IMR-90 (cell line): ENCODE measurements around the gene MKS1. TPM values are rescaled to one million over a fixed set of nuclear protein-coding genes. Genes with fewer than 3 reads are reported as not detected.

Experiments used
- ATAC-seq: fragments of 200-7000 bp; cut with Tn5 transposase; 2 replicates; pipeline ENCODE4 v1.9.1; 2020; ENCODE audit warnings: low read depth, mild to moderate bottlenecking, moderate library complexity
- BruUV-seq: library from RNA; stranded (reverse); fragments of 400-500 nt; replicated peaks from 2 replicates; lab custom pipeline; 2021; lab: Mats Ljungman, UMichigan
- CTCF ChIA-PET: fragments of 300-600 bp; formaldehyde crosslinking; extraction: SDS; loops from one replicate; lab custom pipeline; 2021; ENCODE audit warnings: antibody characterized with exemption; lab: Yijun Ruan, JAX
- POLR2A ChIA-PET: fragments of 300-600 bp; sonication (Branson Sonifier 250); formaldehyde crosslinking; loops from one replicate; lab custom pipeline; 2022; ENCODE audit warnings: antibody characterized with exemption; ENCODE audit not compliant: unreplicated experiment; lab: Charles Lee
- DNase-seq: peaks from one replicate; pipeline ENCODE4 v3.0.0; 2013
- H2AFZ ChIP-seq: replicated peaks from 2 replicates; pipeline ENCODE3; 2013; ENCODE audit warnings: low read length, mild to moderate bottlenecking; ENCODE audit not compliant: poor library complexity
- H2AK5ac ChIP-seq: 2 replicates; pipeline ENCODE4 v1.6.1; 2013; ENCODE audit warnings: low read depth, low read length, inconsistent platforms
- H2AK9ac ChIP-seq: replicated peaks from 2 replicates; pipeline ENCODE3; 2013; ENCODE audit warnings: mild to moderate bottlenecking, low read depth, low read length, moderate library complexity; ENCODE audit not compliant: poor library complexity
- H2BK120ac ChIP-seq: 2 replicates; pipeline ENCODE4 v1.6.1; 2013; ENCODE audit warnings: low read depth, low read length, inconsistent platforms
- H2BK15ac ChIP-seq: 3 replicates; pipeline ENCODE4 v1.6.1; 2013; ENCODE audit warnings: low read depth, low read length, inconsistent platforms
- H2BK20ac ChIP-seq: 2 replicates; pipeline ENCODE4 v1.6.1; 2013; ENCODE audit warnings: low read depth, mild to moderate bottlenecking, inconsistent platforms, low read length, moderate library complexity
- H2BK5ac ChIP-seq: 2 replicates; pipeline ENCODE4 v1.6.1; 2013; ENCODE audit warnings: mild to moderate bottlenecking, low read depth, low read length, inconsistent platforms; ENCODE audit not compliant: poor library complexity, severe bottlenecking
- H3K14ac ChIP-seq: replicated peaks from 2 replicates; pipeline ENCODE4 v1.6.1; 2013; ENCODE audit warnings: low read depth, low read length, inconsistent platforms
- H3K18ac ChIP-seq: 2 replicates; pipeline ENCODE4 v1.6.1; 2013; ENCODE audit warnings: low read depth, low read length, control low read depth
- H3K23ac ChIP-seq: 2 replicates; pipeline ENCODE4 v1.6.1; 2013; ENCODE audit warnings: low read depth, low read length, inconsistent platforms
- H3K27ac ChIP-seq: 2 replicates; pipeline ENCODE4 v1.5.1; 2013; ENCODE audit warnings: mild to moderate bottlenecking, control low read depth, low read length; ENCODE audit not compliant: insufficient read depth
- H3K27me3 ChIP-seq: 2 replicates; pipeline ENCODE4 v1.6.1; 2013; ENCODE audit warnings: low read length; ENCODE audit not compliant: control insufficient read depth, insufficient read depth
- H3K36me3 ChIP-seq: 2 replicates; pipeline ENCODE4 v1.6.1; 2013; ENCODE audit warnings: low read length, mixed read lengths; ENCODE audit not compliant: control insufficient read depth, insufficient read depth
- H3K4ac ChIP-seq: 2 replicates; pipeline ENCODE4 v1.6.1; 2013; ENCODE audit warnings: low read depth, low read length, inconsistent platforms
- H3K4me1 ChIP-seq: 2 replicates; pipeline ENCODE4 v1.6.1; 2013; ENCODE audit warnings: low read length, mixed read lengths; ENCODE audit not compliant: control insufficient read depth, insufficient read depth
- H3K4me2 ChIP-seq: 2 replicates; pipeline ENCODE4 v1.6.1; 2013; ENCODE audit warnings: low read depth, mild to moderate bottlenecking, control low read depth, low read length, moderate library complexity
- H3K4me3 ChIP-seq: 2 replicates; pipeline ENCODE4 v1.5.1; 2013; ENCODE audit warnings: low read depth, mild to moderate bottlenecking, control low read depth, low read length, moderate library complexity; ENCODE audit not compliant: insufficient read depth
- H3K56ac ChIP-seq: 2 replicates; pipeline ENCODE4 v1.6.1; 2013; ENCODE audit warnings: low read length, inconsistent platforms; ENCODE audit not compliant: insufficient read depth; ENCODE audit errors: extremely low read depth
- H3K79me1 ChIP-seq, 2 experiments: 2 replicates each; pipeline ENCODE4 v1.6.1; 2013; ENCODE audit warnings: low read length in 2 of 2, inconsistent platforms in 1 of 2, low read depth in 1 of 2
- H3K9ac ChIP-seq: 2 replicates; pipeline ENCODE4 v1.6.1; 2013; ENCODE audit warnings: low read depth, low read length, control low read depth
- H3K9me1 ChIP-seq: 2 replicates; pipeline ENCODE4 v1.6.1; 2013; ENCODE audit warnings: low read length, inconsistent platforms; ENCODE audit not compliant: insufficient read depth
- H3K9me3 ChIP-seq: 2 replicates; pipeline ENCODE4 v1.6.1; 2013; ENCODE audit warnings: low read length; ENCODE audit not compliant: control insufficient read depth, insufficient read depth
- H4K20me1 ChIP-seq: 2 replicates; pipeline ENCODE4 v1.6.1; 2013; ENCODE audit warnings: low read length, inconsistent platforms; ENCODE audit not compliant: insufficient read depth
- H4K5ac ChIP-seq: 2 replicates; pipeline ENCODE4 v1.6.1; 2013; ENCODE audit warnings: mild to moderate bottlenecking, low read depth, low read length, control low read depth
- H4K8ac ChIP-seq, 2 experiments: 2 replicates each; pipeline ENCODE4 v1.6.1; 2013; ENCODE audit warnings: low read depth in 2 of 2, low read length in 2 of 2, control low read depth in 1 of 2, inconsistent platforms in 1 of 2
- H4K91ac ChIP-seq: 2 replicates; pipeline ENCODE4 v1.6.1; 2013; ENCODE audit warnings: low read depth, low read length, inconsistent platforms; ENCODE audit not compliant: insufficient read depth
- BHLHE40 ChIP-seq: fragments of 150-350 bp; IDR thresholded peaks from 2 replicates; pipeline ENCODE4 v1.6.1; 2016; ENCODE audit warnings: mild to moderate bottlenecking, low read depth, low read length
- CEBPB ChIP-seq: IDR thresholded peaks from 2 replicates; pipeline ENCODE4 v1.6.1; 2012; ENCODE audit warnings: low read depth, low read length, improper control_type of control experiment
- CTCF ChIP-seq: conservative IDR thresholded peaks from 2 replicates; pipeline ENCODE4 v1.5.1; 2012; ENCODE audit warnings: mild to moderate bottlenecking, low read depth, low read length, improper control_type of control experiment
- ELK1 ChIP-seq: fragments of 150-350 bp; IDR thresholded peaks from 2 replicates; pipeline ENCODE4 v1.6.1; 2016; ENCODE audit warnings: low read depth, mild to moderate bottlenecking, low read length, moderate library complexity, borderline replicate concordance
- FOS ChIP-seq: fragments of 150-350 bp; IDR thresholded peaks from 2 replicates; pipeline ENCODE4 v1.6.1; 2016; ENCODE audit warnings: low read depth, low read length
- MAFK ChIP-seq: IDR thresholded peaks from 2 replicates; pipeline ENCODE4 v1.6.1; 2012; ENCODE audit warnings: low read depth, low read length, improper control_type of control experiment
- MAZ ChIP-seq: IDR thresholded peaks from 2 replicates; pipeline ENCODE4 v1.6.1; 2012; ENCODE audit warnings: low read depth, mild to moderate bottlenecking, low read length, improper control_type of control experiment, moderate library complexity, borderline replicate concordance
- MXI1 ChIP-seq: IDR thresholded peaks from 2 replicates; pipeline ENCODE4 v1.6.1; 2012; ENCODE audit warnings: low read depth, mild to moderate bottlenecking, low read length, moderate library complexity, borderline replicate concordance
- RAD21 ChIP-seq: IDR thresholded peaks from 2 replicates; pipeline ENCODE4 v1.6.1; 2012; ENCODE audit warnings: low read length, improper control_type of control experiment
- RCOR1 ChIP-seq: IDR thresholded peaks from 2 replicates; pipeline ENCODE4 v1.6.1; 2012; ENCODE audit warnings: mild to moderate bottlenecking, low read length, improper control_type of control experiment; ENCODE audit not compliant: insufficient replicate concordance
- RFX5 ChIP-seq: IDR thresholded peaks from 2 replicates; pipeline ENCODE4 v1.8.0; 2012; ENCODE audit warnings: low read depth, mild to moderate bottlenecking, low read length, moderate library complexity
- SMC3 ChIP-seq: fragments of 150-350 bp; IDR thresholded peaks from 2 replicates; pipeline ENCODE4 v1.6.1; 2016; ENCODE audit warnings: low read depth, mild to moderate bottlenecking, antibody characterized with exemption, low read length, moderate library complexity
- WGBS, 2 experiments: methylation state at CpG; one replicate each; pipeline versions ENCODE4 v1.1.5 to v1.1.7; 2013; ENCODE audit warnings: missing lambda C conversion rate in 2 of 2; ENCODE audit not compliant: insufficient read length in 1 of 2; ENCODE audit errors: extremely low coverage in 2 of 2; 5-methylcytosine and 5-hydroxymethylcytosine counted together
- dilution Hi-C: fragments of 300-500 bp; cut with HindIII; formaldehyde crosslinking; loops from one replicate; pipeline ENCODE4 v1.14.3; 2018; ENCODE audit warnings: low sequenced_read_pairs; ENCODE audit not compliant: unreplicated experiment
- in situ Hi-C: fragments of 300-500 bp; cut with MboI; formaldehyde crosslinking; loops from 3 replicates; pipeline ENCODE4 v1.14.3; 2019; ENCODE audit warnings: low sequenced_read_pairs, inconsistent platforms, mixed read lengths
- intact Hi-C: fragments of 100-400 bp; cut with micrococcal nuclease; formaldehyde crosslinking; loops from 2 replicates; pipeline ENCODE4 v1.10.0; 2022
- polyA plus RNA-seq, 3 experiments: library from polyadenylated mRNA; depleted of rRNA; stranded (reverse); fragments of >200 nt; gene quantifications; 2 replicates each; pipeline ENCODE4 v1.2.3, GENCODE V29; 2012; ENCODE audit warnings: low replicate concordance in 1 of 3
- total RNA-seq: library from RNA; depleted of rRNA; stranded (reverse); fragments of >200 nt; gene quantifications from 2 replicates; pipeline ENCODE4 v1.2.3, GENCODE V29; 2012

MKS1 gene
- total and polyA plus RNA-seq, 2 of the 4 experiments (the other 2 are of a cell fraction) = 11.5 to 13.2 TPM

- in situ Hi-C loops = no loop called here
- no peak overlapping the region; the same call in 1 of the 2 replicates for H4K91ac ChIP-seq
- H2AK9ac ChIP-seq = no peak overlapping the region
- no peak; the same call in 1 of the 2 replicates for ATAC-seq
- no peak overlapping the region for H3K27ac ChIP-seq
- H3K23ac ChIP-seq = no peak overlapping the region
- H2AK5ac ChIP-seq = no peak overlapping the region
- no peak overlapping the region for H2BK20ac ChIP-seq
- no TSS peak for BruUV-seq
- intact Hi-C loops = no loop called here
- H3K4me1 ChIP-seq = no peaks in the 10 kb centered on the region
- H3K18ac ChIP-seq = no peak overlapping the region
- peak overlapping the region; percentile 36 for H2AFZ ChIP-seq
- CTCF ChIA-PET = interaction anchor here (0.8 kb wide), 1 partner anchor 17 kb away, joined by 3 read pairs; no protein-coding TSS in a partner anchor
- no peaks in the 10 kb centered on the region for H3K36me3 ChIP-seq
- H3K4me3 ChIP-seq = no peak overlapping the region
- peaks cover 14% of the 10 kb centered on the region for H3K27me3 ChIP-seq
- WGBS, 2 experiments = 23% methylated on average over 6 of the region's 12 CpGs; no CpG with 5 or more reads in 1 of the 2 experiments
- POLR2A ChIA-PET = no interaction called here
- no peaks in the 10 kb centered on the region for H4K20me1 ChIP-seq
- DNase-seq = peak; percentile 97
- no peak overlapping the region for H3K56ac ChIP-seq
- no peak overlapping the region for H3K4ac ChIP-seq
- no peaks in the 10 kb centered on the region for H3K9me1 ChIP-seq
- H2BK120ac ChIP-seq = no peak overlapping the region
- H3K9ac ChIP-seq = no peak overlapping the region
- H2BK15ac ChIP-seq = no peak overlapping the region
- TF ChIP-seq MXI1 (no peak), RAD21 (peak; percentile 18; the same call in 1 of the 2 replicates), MAZ (no peak), ELK1 (no peak), BHLHE40 (peak; percentile 63), FOS (0 out of 2 replicates have a peak, but pooled peaks have one; percentile 20), SMC3 (0 out of 2 replicates have a peak, but pooled peaks have one; percentile 2), RFX5 (no peak), CTCF (no peak), CEBPB (no peak), MAFK (no peak), RCOR1 (no peak)
- H3K4me2 ChIP-seq = 0 out of 2 replicates have a peak overlapping the region, but pooled peaks have one; percentile 3
- H3K79me1 ChIP-seq = no peaks in the 10 kb centered on the region
- H4K5ac ChIP-seq = no peak overlapping the region
- dilution Hi-C loops = no loop called here
- no peak overlapping the region for H4K8ac ChIP-seq
- H3K14ac ChIP-seq = no peak overlapping the region
- no peaks in the 10 kb centered on the region for H3K9me3 ChIP-seq
- no peak overlapping the region for H2BK5ac ChIP-seq
These were observed 13.7 kb upstream of the MKS1 start for GRCh38 chr17:58232707-58233156.
